GM12864 (cell line): Measurements from ENCODE around the gene AHNAK2.

Experiments used
- DNase-seq: peaks from one replicate; pipeline ENCODE4 v3.0.0-alpha.2; 2011; ENCODE audit warnings: low read depth
- H3K4me3 ChIP-seq: 2 replicates; pipeline ENCODE4 v1.5.1; 2011; ENCODE audit warnings: mild to moderate bottlenecking, low read depth, low read length, control low read depth
- TF ChIP-seq, protein P1 (sequence below): IDR thresholded peaks from 2 replicates; pipeline ENCODE4 v1.5.1; 2011; ENCODE audit warnings: low read depth, mild to moderate bottlenecking, moderate library complexity, low read length, control low read depth, inconsistent platforms; ENCODE audit errors: missing control alignments

Gene AHNAK2

GRCh38 chr14:104981699-104982541 is 3.7 kb upstream of the AHNAK2 start:
- H3K4me3 ChIP-seq = no peak overlapping the region
- DNase-seq = no peak
- TF ChIP-seq, protein P1, sequence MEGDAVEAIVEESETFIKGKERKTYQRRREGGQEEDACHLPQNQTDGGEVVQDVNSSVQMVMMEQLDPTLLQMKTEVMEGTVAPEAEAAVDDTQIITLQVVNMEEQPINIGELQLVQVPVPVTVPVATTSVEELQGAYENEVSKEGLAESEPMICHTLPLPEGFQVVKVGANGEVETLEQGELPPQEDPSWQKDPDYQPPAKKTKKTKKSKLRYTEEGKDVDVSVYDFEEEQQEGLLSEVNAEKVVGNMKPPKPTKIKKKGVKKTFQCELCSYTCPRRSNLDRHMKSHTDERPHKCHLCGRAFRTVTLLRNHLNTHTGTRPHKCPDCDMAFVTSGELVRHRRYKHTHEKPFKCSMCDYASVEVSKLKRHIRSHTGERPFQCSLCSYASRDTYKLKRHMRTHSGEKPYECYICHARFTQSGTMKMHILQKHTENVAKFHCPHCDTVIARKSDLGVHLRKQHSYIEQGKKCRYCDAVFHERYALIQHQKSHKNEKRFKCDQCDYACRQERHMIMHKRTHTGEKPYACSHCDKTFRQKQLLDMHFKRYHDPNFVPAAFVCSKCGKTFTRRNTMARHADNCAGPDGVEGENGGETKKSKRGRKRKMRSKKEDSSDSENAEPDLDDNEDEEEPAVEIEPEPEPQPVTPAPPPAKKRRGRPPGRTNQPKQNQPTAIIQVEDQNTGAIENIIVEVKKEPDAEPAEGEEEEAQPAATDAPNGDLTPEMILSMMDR = no peak

DNA sequence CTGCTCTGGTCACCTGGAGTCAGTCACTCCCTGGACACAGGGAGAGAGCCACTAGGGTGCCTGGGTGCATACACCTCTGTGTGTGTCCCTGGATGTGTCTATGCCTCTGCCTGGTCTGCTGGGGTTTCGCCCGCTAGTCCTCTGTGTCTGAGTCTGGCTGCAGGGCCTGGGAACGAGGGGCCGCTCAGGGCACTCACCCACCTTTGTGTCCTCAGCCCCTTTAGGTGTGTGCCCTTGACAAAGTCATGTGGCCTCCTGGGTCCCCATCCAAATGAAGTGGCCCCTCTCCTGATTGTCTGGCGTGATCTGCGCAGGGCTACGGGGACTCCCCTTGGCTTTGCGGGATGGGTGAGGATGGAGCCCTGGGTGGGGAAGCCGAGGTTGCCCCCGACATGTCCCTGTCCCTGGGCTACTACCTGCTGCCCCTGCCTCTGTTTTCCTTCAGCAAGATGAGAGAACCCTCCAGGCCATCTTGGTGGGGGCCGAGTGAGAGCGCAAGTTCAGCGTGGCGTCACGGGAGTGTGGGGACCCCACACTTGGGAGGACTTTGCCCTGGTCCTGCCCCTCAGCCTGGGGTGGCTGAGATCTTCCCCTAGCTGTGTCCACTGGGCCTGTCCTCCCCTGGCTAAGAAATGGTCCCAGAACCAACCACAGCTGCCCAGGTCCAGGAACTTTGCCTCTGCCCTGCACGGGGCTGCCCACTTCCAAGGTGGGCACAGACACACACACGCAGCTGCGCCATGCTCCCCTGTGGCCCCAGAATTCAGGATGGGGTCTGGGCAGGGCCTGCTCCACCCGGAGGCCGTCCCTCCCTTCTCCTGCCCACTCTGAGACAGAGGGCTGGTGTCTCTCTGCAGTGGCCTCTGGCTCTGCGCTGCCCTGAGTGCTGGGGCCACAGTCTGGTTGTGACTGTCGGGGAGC is 2.7 kb upstream of the AHNAK2 start:
- TF ChIP-seq, protein P1 = no peak
- no peak overlapping the region for H3K4me3 ChIP-seq
- no peak for DNase-seq

- TF ChIP-seq, protein P1 = no peak
- DNase-seq = no peak
- no peak overlapping the region for H3K4me3 ChIP-seq
Observed at GRCh38 chr14:104979758-104980610, 1.8 kb upstream of the AHNAK2 start.

DNA sequence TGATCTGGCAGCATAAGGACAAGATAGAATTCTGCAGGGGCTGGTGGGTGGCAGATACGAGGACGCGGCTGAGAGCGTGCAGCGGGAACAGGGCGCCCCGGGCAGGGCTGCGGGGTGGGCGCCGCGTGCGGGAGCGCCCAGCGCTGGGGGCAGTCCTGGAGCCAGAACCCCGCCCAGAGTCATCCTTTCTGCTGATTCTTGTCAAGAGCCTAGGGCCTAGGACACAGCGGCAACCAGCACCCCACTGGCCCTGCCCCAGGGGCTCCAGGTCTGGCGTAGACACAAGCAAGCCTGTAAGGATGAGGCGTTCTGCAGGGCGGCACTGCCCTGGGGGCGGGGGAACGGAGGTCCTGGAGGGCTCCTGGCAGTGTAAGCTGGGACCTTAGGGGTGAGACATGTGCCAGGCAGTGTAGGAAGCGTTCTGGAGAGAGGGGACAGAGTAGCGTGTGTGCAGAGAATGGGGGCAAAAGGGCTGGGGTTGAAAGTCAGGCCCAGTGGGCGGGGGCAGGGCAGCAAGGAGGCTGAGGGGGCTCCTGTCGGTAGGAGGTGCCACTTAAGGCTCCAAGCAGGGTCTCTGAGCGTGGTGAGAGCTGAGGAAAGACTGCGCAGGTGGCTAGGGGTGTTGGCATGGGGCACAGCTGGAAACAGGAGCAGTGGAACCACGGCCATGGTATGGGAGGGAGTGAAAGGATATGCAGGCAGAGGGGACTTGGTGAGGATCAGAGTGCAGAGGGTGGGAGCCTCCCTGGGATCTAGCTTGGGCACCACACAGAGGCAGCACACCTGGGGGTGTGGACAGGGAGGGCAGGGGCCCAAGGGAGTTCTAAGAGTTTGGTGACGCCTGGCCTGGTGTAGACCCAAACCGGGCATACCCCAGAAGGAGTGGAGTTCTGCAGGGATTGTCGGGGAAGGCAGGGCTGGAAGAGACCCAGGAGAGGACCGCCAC is 845 bp upstream of the AHNAK2 start:
- no peak overlapping the region for H3K4me3 ChIP-seq
- no peak for DNase-seq
- TF ChIP-seq, protein P1 = no peak

- DNase-seq = no peak
- TF ChIP-seq, protein P1 = no peak
- no peak overlapping the region for H3K4me3 ChIP-seq
Observed at GRCh38 chr14:104977008-104977680, 1.0 kb downstream of the AHNAK2 start.
